Astrocyte (in vitro differentiated cells and primary cell): ENCODE measurements around the gene SH3BP5. TPM values are rescaled to one million over a fixed set of nuclear protein-coding genes. Genes with fewer than 3 reads are reported as not detected.

Experiments used
- DNase-seq: peaks from one replicate; pipeline ENCODE4 v3.0.0-alpha.2; 2010; ENCODE audit warnings: low read depth
- FAIRE-seq: peaks from 2 replicates; lab custom pipeline; 2011; peaks lifted over from hg19 to GRCh38; lab: Jason Lieb, UNC
- H2AFZ ChIP-seq: 2 replicates; pipeline ENCODE4 v1.6.0; 2012; ENCODE audit warnings: low read depth, low read length, inconsistent platforms
- H3K27ac ChIP-seq: 2 replicates; pipeline ENCODE4 v1.5.1; 2011; ENCODE audit warnings: low read depth, low read length, inconsistent platforms
- H3K27me3 ChIP-seq: 2 replicates; pipeline ENCODE4 v1.6.0; 2011; ENCODE audit warnings: low read length, inconsistent platforms; ENCODE audit not compliant: insufficient read depth
- H3K36me3 ChIP-seq: 2 replicates; pipeline ENCODE4 v1.5.1; 2011; ENCODE audit warnings: low read length, inconsistent platforms; ENCODE audit not compliant: insufficient read depth
- H3K4me1 ChIP-seq: 2 replicates; pipeline ENCODE4 v1.5.1; 2011; ENCODE audit warnings: low read length, inconsistent platforms; ENCODE audit not compliant: insufficient read depth
- H3K4me2 ChIP-seq: 2 replicates; pipeline ENCODE4 v1.6.0; 2012; ENCODE audit warnings: low read length, inconsistent platforms
- H3K4me3 ChIP-seq: 2 replicates; pipeline ENCODE4 v1.5.1; 2011; ENCODE audit warnings: low read depth, mild to moderate bottlenecking, low read length, inconsistent platforms; ENCODE audit not compliant: insufficient read depth
- H3K79me2 ChIP-seq: 2 replicates; pipeline ENCODE4 v1.6.0; 2012; ENCODE audit warnings: mild to moderate bottlenecking, low read length, inconsistent platforms; ENCODE audit not compliant: insufficient read depth
- H3K9ac ChIP-seq: 2 replicates; pipeline ENCODE4 v1.6.0; 2012; ENCODE audit warnings: mild to moderate bottlenecking, low read length, inconsistent platforms
- H3K9me3 ChIP-seq: 2 replicates; pipeline ENCODE4 v1.5.1; 2012; ENCODE audit warnings: low read depth, mild to moderate bottlenecking, low read length, inconsistent platforms; ENCODE audit not compliant: insufficient read depth
- H4K20me1 ChIP-seq: 2 replicates; pipeline ENCODE4 v1.6.0; 2012; ENCODE audit warnings: low read length, inconsistent platforms; ENCODE audit not compliant: insufficient read depth
- H3K27ac Mint-ChIP-seq: one replicate; pipeline ENCODE4 v1.8.0; 2021; ENCODE audit warnings: mild to moderate bottlenecking, mixed read lengths; ENCODE audit not compliant: unreplicated experiment
- H3K27me3 Mint-ChIP-seq: one replicate; pipeline ENCODE4 v1.8.0; 2021; ENCODE audit warnings: low read depth, mixed read lengths; ENCODE audit not compliant: unreplicated experiment
- H3K36me3 Mint-ChIP-seq: one replicate; pipeline ENCODE4 v1.8.0; 2021; ENCODE audit warnings: low read depth, mixed read lengths; ENCODE audit not compliant: unreplicated experiment
- H3K4me1 Mint-ChIP-seq: one replicate; pipeline ENCODE4 v1.8.0; 2021; ENCODE audit warnings: low read depth, mixed read lengths; ENCODE audit not compliant: unreplicated experiment
- H3K4me3 Mint-ChIP-seq: one replicate; pipeline ENCODE4 v1.8.0; 2021; ENCODE audit warnings: mild to moderate bottlenecking, moderate library complexity, mixed read lengths; ENCODE audit not compliant: unreplicated experiment
- H3K9me3 Mint-ChIP-seq: one replicate; pipeline ENCODE4 v1.8.0; 2021; ENCODE audit warnings: mild to moderate bottlenecking, mixed read lengths; ENCODE audit not compliant: unreplicated experiment
- EZH2 ChIP-seq: IDR thresholded peaks from 2 replicates; pipeline ENCODE4 v1.6.1; 2012; ENCODE audit warnings: mild to moderate bottlenecking, low read length, inconsistent platforms; ENCODE audit not compliant: insufficient read depth
- total RNA-seq: library from RNA; stranded (reverse); gene quantifications from 2 replicates; pipeline ENCODE4 v1.2.1, GENCODE V29; 2021
- TF ChIP-seq, protein P1 (sequence below): IDR thresholded peaks from 2 replicates; pipeline ENCODE4 v1.5.1; 2011; ENCODE audit warnings: low read depth, mild to moderate bottlenecking, inconsistent platforms, low read length, moderate library complexity; ENCODE audit not compliant: insufficient read depth

SH3BP5 gene
- total RNA-seq, 1 donor from 2014 or later = 25.2 TPM

DNA sequence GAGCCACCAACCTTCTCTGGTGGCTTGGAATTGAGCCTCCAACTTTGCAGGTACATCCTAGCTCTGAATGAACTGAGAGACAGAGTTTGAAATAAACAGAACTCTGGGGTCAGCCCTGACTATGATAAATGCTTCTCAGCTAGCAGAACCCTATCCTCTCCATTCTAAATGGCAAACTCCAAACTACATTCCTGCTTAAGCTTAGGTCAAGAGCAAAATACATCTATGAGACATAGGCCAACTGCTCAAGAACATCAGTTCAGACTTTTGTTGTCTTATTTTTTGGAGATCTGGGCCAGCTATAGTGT, 1.5 kb upstream of the SH3BP5 start:
- peaks cover 5% of the 10 kb centered on the region for H4K20me1 ChIP-seq
- H3K27me3 Mint-ChIP-seq = no peaks in the 10 kb centered on the region
- no peak for DNase-seq
- H3K9me3 Mint-ChIP-seq = no peaks in the 10 kb centered on the region
- H3K9me3 ChIP-seq = no peaks in the 10 kb centered on the region
- no peaks in the 10 kb centered on the region for H3K36me3 Mint-ChIP-seq
- H3K4me2 ChIP-seq = no peak overlapping the region
- H3K27ac ChIP-seq = no peak overlapping the region
- H3K79me2 ChIP-seq = peaks cover 32% of the 10 kb centered on the region
- H3K9ac ChIP-seq = no peak overlapping the region
- H3K27me3 ChIP-seq = no peaks in the 10 kb centered on the region
- H3K36me3 ChIP-seq = no peaks in the 10 kb centered on the region
- H3K27ac Mint-ChIP-seq = no peak overlapping the region
- H2AFZ ChIP-seq = no peak overlapping the region
- TF ChIP-seq, protein P1, sequence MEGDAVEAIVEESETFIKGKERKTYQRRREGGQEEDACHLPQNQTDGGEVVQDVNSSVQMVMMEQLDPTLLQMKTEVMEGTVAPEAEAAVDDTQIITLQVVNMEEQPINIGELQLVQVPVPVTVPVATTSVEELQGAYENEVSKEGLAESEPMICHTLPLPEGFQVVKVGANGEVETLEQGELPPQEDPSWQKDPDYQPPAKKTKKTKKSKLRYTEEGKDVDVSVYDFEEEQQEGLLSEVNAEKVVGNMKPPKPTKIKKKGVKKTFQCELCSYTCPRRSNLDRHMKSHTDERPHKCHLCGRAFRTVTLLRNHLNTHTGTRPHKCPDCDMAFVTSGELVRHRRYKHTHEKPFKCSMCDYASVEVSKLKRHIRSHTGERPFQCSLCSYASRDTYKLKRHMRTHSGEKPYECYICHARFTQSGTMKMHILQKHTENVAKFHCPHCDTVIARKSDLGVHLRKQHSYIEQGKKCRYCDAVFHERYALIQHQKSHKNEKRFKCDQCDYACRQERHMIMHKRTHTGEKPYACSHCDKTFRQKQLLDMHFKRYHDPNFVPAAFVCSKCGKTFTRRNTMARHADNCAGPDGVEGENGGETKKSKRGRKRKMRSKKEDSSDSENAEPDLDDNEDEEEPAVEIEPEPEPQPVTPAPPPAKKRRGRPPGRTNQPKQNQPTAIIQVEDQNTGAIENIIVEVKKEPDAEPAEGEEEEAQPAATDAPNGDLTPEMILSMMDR = no peak
- TF ChIP-seq EZH2 = no peak
- no peak overlapping the region for H3K4me3 ChIP-seq
- no peak overlapping the region for H3K4me3 Mint-ChIP-seq
- peaks cover 20% of the 10 kb centered on the region for H3K4me1 Mint-ChIP-seq
- peaks cover 9% of the 10 kb centered on the region for H3K4me1 ChIP-seq
- FAIRE-seq = no peak

DNA sequence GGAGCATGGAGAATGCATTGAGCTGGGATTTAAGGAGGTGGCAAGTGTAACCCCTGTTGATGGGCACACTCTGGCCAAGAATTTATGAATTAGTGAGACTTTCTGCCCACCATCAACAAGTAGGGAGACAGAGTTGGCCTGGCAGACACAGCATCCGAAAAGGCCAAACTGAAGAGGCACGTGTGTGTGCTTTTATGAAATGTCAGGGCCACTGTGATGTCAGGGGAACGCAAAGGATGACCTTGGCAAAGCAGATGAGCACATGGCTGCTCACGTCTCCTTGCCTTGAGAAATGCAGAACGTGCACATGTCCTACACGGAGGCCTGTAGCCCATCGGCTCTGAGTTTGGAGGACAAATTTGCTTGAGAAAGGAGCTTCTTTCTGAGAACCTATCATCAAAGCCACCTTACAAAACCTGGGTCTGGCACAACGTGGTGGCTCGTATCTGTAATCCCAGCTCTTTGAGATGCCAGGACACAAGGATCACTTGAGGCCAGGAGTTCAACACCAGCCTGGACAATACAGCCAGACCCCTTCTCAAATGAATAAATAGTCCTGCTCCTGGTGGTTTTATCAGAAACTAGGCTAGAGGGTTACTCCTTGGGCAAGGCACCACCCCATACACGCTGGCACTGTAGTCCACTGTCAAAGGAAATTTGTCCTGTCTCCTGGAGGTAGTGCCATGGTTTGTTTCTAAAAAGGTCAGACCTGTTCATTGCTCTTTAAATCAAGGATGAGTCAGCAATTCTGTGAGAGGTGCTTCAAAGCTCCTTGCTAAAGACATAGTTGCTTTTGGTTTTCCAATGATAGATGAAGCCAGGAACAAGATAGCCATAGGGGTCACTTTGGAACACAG, 941 bp upstream of the SH3BP5 start:
- peak overlapping the region; percentile 98 for H2AFZ ChIP-seq
- H3K27ac ChIP-seq = no peak overlapping the region
- H3K4me3 ChIP-seq = peak overlapping the region; percentile 91
- peaks cover 21% of the 10 kb centered on the region for H3K4me1 Mint-ChIP-seq
- H3K27me3 ChIP-seq = no peaks in the 10 kb centered on the region
- peak overlapping the region; percentile 90 for H3K9ac ChIP-seq
- TF ChIP-seq, protein P1 = no peak
- TF ChIP-seq EZH2 = no peak
- H3K79me2 ChIP-seq = peaks cover 32% of the 10 kb centered on the region
- H3K4me3 Mint-ChIP-seq = peak overlapping the region; percentile 91
- DNase-seq = no peak
- H4K20me1 ChIP-seq = peaks cover 5% of the 10 kb centered on the region
- H3K36me3 Mint-ChIP-seq = peaks cover 4% of the 10 kb centered on the region
- H3K9me3 ChIP-seq = no peaks in the 10 kb centered on the region
- H3K4me1 ChIP-seq = peaks cover 9% of the 10 kb centered on the region
- peak overlapping the region; percentile 92 for H3K4me2 ChIP-seq
- FAIRE-seq = no peak
- no peaks in the 10 kb centered on the region for H3K36me3 ChIP-seq
- no peaks in the 10 kb centered on the region for H3K9me3 Mint-ChIP-seq
- no peaks in the 10 kb centered on the region for H3K27me3 Mint-ChIP-seq
- peak overlapping the region; percentile 84 for H3K27ac Mint-ChIP-seq
